Cardiac muscle cell (in vitro differentiated cells and primary cell): ENCODE results near the gene SRGAP1. TPM values are rescaled to one million over a fixed set of nuclear protein-coding genes. Genes with fewer than 3 reads are reported as not detected.
"Not testable (repeated sequence)": the region's sequence is repeated elsewhere in the genome, so short reads cannot be mapped to it uniquely, and the experiment has no call there.

Experiments
- DNase-seq, 2 donors: peaks; one replicate each; pipeline versions ENCODE4 v3.0.0 to v3.0.0-alpha.2; 2010 to 2017; ENCODE audit warnings: low read depth in 1 of 2, low spot score in 1 of 2
- H3K27ac ChIP-seq: fragments of 200-600 bp; sonication (generic); 2 replicates; pipeline ENCODE4 v1.5.1; 2016
- H3K27me3 ChIP-seq: fragments of 200-600 bp; sonication (generic); 2 replicates; pipeline ENCODE4 v1.6.0; 2016; ENCODE audit warnings: control low read depth
- H3K36me3 ChIP-seq: fragments of 200-600 bp; sonication (generic); 2 replicates; pipeline ENCODE4 v1.5.1; 2016; ENCODE audit warnings: control low read depth
- H3K4me1 ChIP-seq: fragments of 200-600 bp; sonication (generic); 2 replicates; pipeline ENCODE4 v1.8.1; 2017; ENCODE audit warnings: low read depth, mild to moderate bottlenecking, mixed run types
- H3K4me3 ChIP-seq: fragments of 200-600 bp; sonication (generic); 2 replicates; pipeline ENCODE4 v1.5.1; 2016; ENCODE audit warnings: mild to moderate bottlenecking
- H3K9me3 ChIP-seq: fragments of 200-600 bp; sonication (generic); 2 replicates; pipeline ENCODE4 v1.5.1; 2017; ENCODE audit warnings: low read depth, mild to moderate bottlenecking, control low read depth
- CTCF ChIP-seq: IDR thresholded peaks from 2 replicates; pipeline ENCODE4 v1.5.1; 2012; ENCODE audit warnings: low read depth, mild to moderate bottlenecking, low read length
- polyA plus RNA-seq: library from polyadenylated mRNA; unstranded; fragments of >200 nt; fragmentation: Nextera tagmentation; extraction: Ambion mirVana; gene quantifications from 2 replicates; pipeline ENCODE4 v1.2.1, GENCODE V29; 2016
- total RNA-seq: library from RNA; depleted of rRNA; stranded (reverse); fragments of >200 nt; gene quantifications from 2 replicates; pipeline ENCODE4 v1.2.3, GENCODE V29; 2016

SRGAP1 gene
- total and polyA plus RNA-seq, 2 experiments from 2014 or later = 2.7 to 3.9 TPM

DNA sequence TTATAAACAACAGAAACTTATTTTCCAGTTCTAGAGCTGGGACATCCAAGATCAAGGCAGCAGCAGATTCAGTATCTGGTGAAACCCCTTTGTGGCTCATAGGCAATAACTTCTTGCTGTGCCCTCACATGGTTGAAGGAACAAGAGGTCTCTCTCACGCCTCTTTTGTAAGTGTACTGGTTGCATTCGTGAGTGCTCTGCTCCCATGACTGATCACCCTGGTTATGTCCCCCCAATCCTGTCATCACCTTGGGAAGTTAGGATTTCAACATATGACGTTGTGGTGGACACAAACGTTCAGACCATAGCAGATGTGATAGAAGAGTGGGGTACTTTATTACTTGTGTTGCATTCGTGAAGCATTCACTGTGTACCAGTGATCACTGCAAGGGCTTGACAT lies 184.0 kb downstream of the SRGAP1 start:
- no peak overlapping the region for H3K4me3 ChIP-seq
- H3K36me3 ChIP-seq = no peaks in the 10 kb centered on the region
- no peaks in the 10 kb centered on the region for H3K27me3 ChIP-seq
- H3K9me3 ChIP-seq = no peaks in the 10 kb centered on the region
- no peak for DNase-seq
- no peaks in the 10 kb centered on the region for H3K4me1 ChIP-seq
- TF ChIP-seq CTCF = no peak
- H3K27ac ChIP-seq = no peak overlapping the region

GRCh38 chr12:64029013-64029857 lies 184.7 kb downstream of the SRGAP1 start:
- no peaks in the 10 kb centered on the region for H3K27me3 ChIP-seq
- H3K36me3 ChIP-seq = no peaks in the 10 kb centered on the region
- DNase-seq = peak in 1 of 2 donors; percentile 67
- no peak overlapping the region for H3K27ac ChIP-seq
- H3K9me3 ChIP-seq = no peaks in the 10 kb centered on the region
- H3K4me3 ChIP-seq = no peak overlapping the region
- TF ChIP-seq CTCF = no peak
- H3K4me1 ChIP-seq = no peaks in the 10 kb centered on the region

DNA sequence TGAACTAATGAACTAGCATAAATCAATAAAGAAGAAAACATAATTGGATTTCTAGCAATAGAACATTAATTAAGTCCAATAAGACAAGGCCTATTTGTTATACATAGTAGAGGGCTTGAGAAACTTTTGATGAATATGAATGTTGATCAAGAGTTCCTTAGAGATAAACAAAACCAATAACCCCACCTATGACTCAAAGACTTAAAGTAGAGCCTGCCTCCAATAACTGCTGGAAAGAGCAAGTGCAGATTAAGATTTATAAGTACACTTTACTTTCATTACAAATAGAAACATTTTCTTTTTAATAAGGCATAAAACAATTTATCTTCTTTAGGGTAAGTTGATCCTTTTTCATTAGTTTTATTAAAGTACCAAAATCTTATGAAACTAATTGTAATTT lies 185.7 kb downstream of the SRGAP1 start:
- no peak for DNase-seq
- Histone ChIP-seq H3K27me3 (no peaks in the 10 kb centered on the region), H3K36me3 (no peaks in the 10 kb centered on the region), H3K9me3 (no peaks in the 10 kb centered on the region), H3K4me1 (no peaks in the 10 kb centered on the region), H3K4me3 (no peak overlapping the region), H3K27ac (no peak overlapping the region)
- no peak for TF ChIP-seq CTCF

DNA sequence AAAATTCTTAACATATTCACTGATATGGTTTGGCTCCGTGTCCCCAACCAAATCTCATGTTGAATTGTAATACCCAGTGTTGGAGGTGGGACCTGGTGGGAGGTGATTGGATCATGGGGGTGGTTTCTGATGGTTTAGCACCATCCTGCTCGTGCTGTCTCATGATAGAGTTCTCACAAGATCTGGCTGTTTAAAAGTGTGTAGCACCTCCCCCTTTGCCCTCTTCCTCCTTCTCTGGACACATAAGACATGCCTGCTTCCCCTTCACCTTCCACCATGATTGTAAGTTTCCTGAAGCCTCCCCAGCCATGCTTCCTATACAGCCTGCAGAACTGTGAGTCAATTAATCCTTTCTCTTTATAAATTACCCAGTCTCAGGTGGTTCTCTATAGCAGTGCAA lies 189.6 kb downstream of the SRGAP1 start:
- H3K9me3 ChIP-seq, DNase-seq: not testable (repeated sequence)

DNA sequence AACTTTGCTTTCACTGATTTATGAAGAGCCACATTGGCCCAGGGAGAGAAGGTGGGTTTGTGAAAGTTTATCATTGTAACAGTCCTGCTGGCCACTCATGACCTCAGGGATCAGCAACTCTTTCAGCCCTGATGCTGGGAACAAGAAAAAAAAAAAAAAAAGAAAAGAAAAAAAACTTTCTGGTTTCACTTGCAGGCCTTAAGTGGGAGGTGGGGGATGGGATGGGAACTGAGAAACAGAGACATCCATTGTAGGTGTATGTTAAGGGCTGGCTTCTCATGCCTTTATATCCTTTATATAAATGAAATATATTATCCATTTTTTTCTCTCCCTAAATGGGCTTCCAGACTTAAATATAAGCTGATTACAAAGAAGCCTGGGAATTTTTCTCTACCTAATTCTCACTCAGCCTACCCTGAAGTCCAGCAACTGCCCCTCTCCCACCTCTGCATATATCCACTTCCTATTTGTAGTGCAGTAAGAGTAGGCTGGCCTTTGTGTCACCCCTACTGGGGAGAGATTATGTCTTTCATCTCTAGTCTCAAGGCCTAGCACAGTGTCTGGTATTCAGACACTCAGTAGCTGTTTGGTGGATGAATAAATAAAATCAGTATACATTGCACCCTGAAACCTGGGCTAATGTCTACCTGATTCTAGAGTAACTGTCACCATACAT lies 190.5 kb downstream of the SRGAP1 start:
- no peak for TF ChIP-seq CTCF
- no peak for DNase-seq
- H3K36me3 ChIP-seq = no peaks in the 10 kb centered on the region
- H3K27ac ChIP-seq = no peak overlapping the region
- H3K27me3 ChIP-seq = no peaks in the 10 kb centered on the region
- H3K4me1 ChIP-seq = peaks cover 3% of the 10 kb centered on the region
- H3K4me3 ChIP-seq = no peak overlapping the region
- H3K9me3 ChIP-seq = no peaks in the 10 kb centered on the region

More for the DNA sequence above, 189.6 kb downstream of the SRGAP1 start:
- H3K27me3 ChIP-seq, H3K36me3 ChIP-seq, H3K4me1 ChIP-seq, H3K4me3 ChIP-seq, H3K27ac ChIP-seq: not testable (repeated sequence)

- Histone ChIP-seq H3K4me3 (no peak overlapping the region), H3K36me3 (no peaks in the 10 kb centered on the region), H3K27ac (no peak overlapping the region), H3K27me3 (no peaks in the 10 kb centered on the region), H3K9me3 (no peaks in the 10 kb centered on the region), H3K4me1 (peaks cover 3% of the 10 kb centered on the region)
- TF ChIP-seq CTCF = no peak
- no peak for DNase-seq
Measured at GRCh38 chr12:64036414-64036813, 191.9 kb downstream of the SRGAP1 start.
